Cardiac fibroblast (primary cell): ENCODE results near the gene SERF2.

ENCODE experiments used
- DNase-seq, 2 donors: peaks; one replicate each; pipeline versions ENCODE4 v3.0.0 to v3.0.0-alpha.2; 2010; ENCODE audit warnings: low read depth in 2 of 2
- H3K4me3 ChIP-seq, 2 donors: replicated peaks in 1 of 2; 1 replicate in 1 of 2; 2 replicates in 1 of 2; pipeline ENCODE4 v1.5.1; 2011; ENCODE audit warnings: low read depth in 2 of 2, low read length in 2 of 2, mild to moderate bottlenecking in 2 of 2, moderate library complexity in 1 of 2
- TF ChIP-seq, protein P1 (sequence below): IDR thresholded peaks from one replicate; pipeline ENCODE4 v1.5.1; 2011; ENCODE audit warnings: low read depth, mild to moderate bottlenecking, low read length, inconsistent platforms

The SERF2 gene

DNA sequence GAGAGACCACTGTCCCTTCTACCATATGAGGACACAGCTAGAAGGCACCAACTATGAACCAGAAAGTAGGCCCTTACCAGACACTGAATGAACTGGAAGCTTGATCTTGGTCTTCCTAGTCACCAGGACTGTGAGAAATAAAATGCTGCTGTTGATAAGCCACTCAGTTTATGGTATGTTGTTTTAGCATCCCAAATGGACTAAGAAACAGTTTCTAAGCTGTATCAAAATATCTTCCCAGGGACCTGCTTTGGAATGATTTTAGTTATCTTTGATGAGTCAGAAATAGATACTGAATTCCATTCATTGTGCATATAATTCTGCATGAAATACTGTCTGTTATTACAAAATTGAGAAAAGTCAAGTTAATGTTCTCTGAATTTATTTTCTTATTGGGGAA lies 53.3 kb downstream of the SERF2 start:
- TF ChIP-seq, protein P1, sequence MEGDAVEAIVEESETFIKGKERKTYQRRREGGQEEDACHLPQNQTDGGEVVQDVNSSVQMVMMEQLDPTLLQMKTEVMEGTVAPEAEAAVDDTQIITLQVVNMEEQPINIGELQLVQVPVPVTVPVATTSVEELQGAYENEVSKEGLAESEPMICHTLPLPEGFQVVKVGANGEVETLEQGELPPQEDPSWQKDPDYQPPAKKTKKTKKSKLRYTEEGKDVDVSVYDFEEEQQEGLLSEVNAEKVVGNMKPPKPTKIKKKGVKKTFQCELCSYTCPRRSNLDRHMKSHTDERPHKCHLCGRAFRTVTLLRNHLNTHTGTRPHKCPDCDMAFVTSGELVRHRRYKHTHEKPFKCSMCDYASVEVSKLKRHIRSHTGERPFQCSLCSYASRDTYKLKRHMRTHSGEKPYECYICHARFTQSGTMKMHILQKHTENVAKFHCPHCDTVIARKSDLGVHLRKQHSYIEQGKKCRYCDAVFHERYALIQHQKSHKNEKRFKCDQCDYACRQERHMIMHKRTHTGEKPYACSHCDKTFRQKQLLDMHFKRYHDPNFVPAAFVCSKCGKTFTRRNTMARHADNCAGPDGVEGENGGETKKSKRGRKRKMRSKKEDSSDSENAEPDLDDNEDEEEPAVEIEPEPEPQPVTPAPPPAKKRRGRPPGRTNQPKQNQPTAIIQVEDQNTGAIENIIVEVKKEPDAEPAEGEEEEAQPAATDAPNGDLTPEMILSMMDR = no peak
- peak in 1 of 2 donors; percentile 2 for DNase-seq
- no peak overlapping the region for H3K4me3 ChIP-seq
